Activated CD8-positive, alpha-beta memory T cell treated with anti-CD3 and anti-CD28 coated beads for 1 hour (primary cell): ENCODE data around the gene CLDN11.

Source experiments
- DNase-seq, 2 donors: peaks; one replicate each; pipeline ENCODE4 v3.0.0-alpha.2; 2020; ENCODE audit warnings: low read depth in 1 of 2; ENCODE audit errors: extremely low read depth in 1 of 2

Gene CLDN11

GRCh38 chr3:170418422-170419398 lies at the start of gene CLDN11:
TSS of gene CLDN11 (plus strand) at chr3:170418868. CDS start at chr3:170419067, 199 bp downstream.
- no peak for DNase-seq

- DNase-seq: no peak
Observed at GRCh38 chr3:170368921-170369320, 49.7 kb upstream of the CLDN11 start.

- DNase-seq: no peak
Observed at GRCh38 chr3:170372190-170372879, 46.3 kb upstream of the CLDN11 start.

- no peak for DNase-seq
Observed at GRCh38 chr3:170383567-170383966, 35.1 kb upstream of the CLDN11 start.

- DNase-seq: no peak
Observed at GRCh38 chr3:170386468-170386867, 32.2 kb upstream of the CLDN11 start.

- DNase-seq: no peak
Observed at GRCh38 chr3:170387950-170388349, 30.7 kb upstream of the CLDN11 start.

- no peak for DNase-seq
Observed at GRCh38 chr3:170391108-170391507, 27.6 kb upstream of the CLDN11 start.

GRCh38 chr3:170397685-170398084 lies 21.0 kb upstream of the CLDN11 start:
- DNase-seq: no peak

- no peak for DNase-seq
Observed at GRCh38 chr3:170405101-170405500, 13.6 kb upstream of the CLDN11 start.

GRCh38 chr3:170410428-170411029 lies 8.1 kb upstream of the CLDN11 start:
- no peak for DNase-seq

- DNase-seq: no peak
Observed at GRCh38 chr3:170413291-170413690, 5.4 kb upstream of the CLDN11 start.

GRCh38 chr3:170414202-170414663 lies 4.4 kb upstream of the CLDN11 start:
- no peak for DNase-seq

GRCh38 chr3:170417090-170417489 lies 1.6 kb upstream of the CLDN11 start:
- no peak for DNase-seq

- no peak for DNase-seq
Observed at GRCh38 chr3:170419557-170420087, 954 bp downstream of the CLDN11 start.

GRCh38 chr3:170420307-170420821 lies 1.7 kb downstream of the CLDN11 start:
- DNase-seq: no peak

GRCh38 chr3:170421111-170421641 lies 2.5 kb downstream of the CLDN11 start:
- DNase-seq: no peak

- no peak for DNase-seq
Observed at GRCh38 chr3:170421758-170422157, 3.1 kb downstream of the CLDN11 start.

- DNase-seq: no peak
Observed at GRCh38 chr3:170423001-170423615, 4.4 kb downstream of the CLDN11 start.

- DNase-seq: no peak
Observed at GRCh38 chr3:170424879-170425278, 6.2 kb downstream of the CLDN11 start.
